NCI-H2227 (cell line): ENCODE results near the gene LY6G5C.

Source experiments
- DNase-seq: peaks from one replicate; lab custom pipeline; 2025; ENCODE audit not compliant: unreplicated experiment; lab: John Stamatoyannopoulos, UW

The LY6G5C gene

DNA sequence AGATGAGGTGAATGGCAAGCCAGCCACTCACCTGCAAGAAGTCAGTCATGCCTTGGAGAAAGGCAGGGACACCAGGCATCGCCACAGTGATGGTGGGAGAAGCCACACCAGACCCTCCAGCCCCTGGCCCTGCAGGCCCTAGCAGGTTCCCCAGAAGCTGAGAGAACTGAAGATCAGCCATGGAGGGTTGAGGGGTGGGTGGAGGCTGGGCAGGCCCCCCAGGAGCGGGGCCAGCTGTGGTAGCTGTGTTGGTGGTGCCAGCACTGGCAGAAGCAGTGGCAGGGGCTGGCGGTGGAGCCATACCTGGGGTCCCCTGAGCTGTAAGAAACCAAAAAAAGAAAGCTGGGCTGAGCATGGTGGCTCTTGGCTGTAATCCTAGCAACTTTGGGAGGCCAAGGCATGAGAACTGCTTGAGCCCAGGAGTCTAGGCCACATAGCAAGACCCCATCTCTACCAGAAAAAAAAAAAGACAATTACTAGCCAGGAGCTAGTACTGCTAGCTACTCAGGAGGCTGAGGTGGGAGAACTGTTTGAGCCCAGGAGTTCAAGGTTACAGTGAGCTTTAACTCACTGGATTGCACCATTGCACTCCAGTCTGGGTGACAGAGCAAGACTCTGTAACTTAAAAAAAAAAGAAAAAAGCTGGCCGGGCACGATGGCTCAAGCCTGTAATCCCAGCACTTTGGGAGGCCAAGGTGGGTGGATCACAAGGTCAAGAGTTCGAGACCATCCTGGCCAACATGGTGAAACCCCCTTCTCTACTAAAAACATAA is 37.9 kb downstream of the LY6G5C start:
- no peak for DNase-seq

- DNase-seq: no peak
Measured at GRCh38 chr6:31641370-31641769, 39.5 kb downstream of the LY6G5C start.

DNA sequence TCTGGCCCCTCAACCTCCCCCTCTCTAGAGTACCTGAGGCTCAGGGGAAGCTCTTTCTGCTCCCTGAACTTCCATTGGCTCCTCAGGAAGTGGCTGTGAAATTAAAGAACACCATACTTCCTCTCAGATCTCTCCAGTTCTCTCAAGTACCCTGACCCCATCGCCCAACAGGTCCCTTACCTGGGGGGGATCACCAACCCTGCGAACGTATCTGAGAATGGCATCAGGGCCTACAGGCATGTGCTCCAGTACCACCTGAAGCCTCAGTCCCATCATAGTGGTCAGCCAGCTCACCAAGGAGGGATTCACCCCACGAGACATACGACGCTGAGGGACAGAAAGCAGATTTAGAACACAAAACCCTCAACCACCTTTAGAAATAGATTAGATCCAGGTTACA is 40.3 kb downstream of the LY6G5C start:
- no peak for DNase-seq

- DNase-seq: no peak
Measured at GRCh38 chr6:31639449-31639861, 41.4 kb downstream of the LY6G5C start.

- no peak for DNase-seq
Measured at GRCh38 chr6:31639043-31639442, 41.8 kb downstream of the LY6G5C start.

- DNase-seq: no peak
Measured at GRCh38 chr6:31636698-31637596, 43.9 kb downstream of the LY6G5C start.

- no peak for DNase-seq
Measured at GRCh38 chr6:31634969-31635575, 45.8 kb downstream of the LY6G5C start.

- no peak for DNase-seq
Measured at GRCh38 chr6:31634131-31634530, 46.7 kb downstream of the LY6G5C start.

DNA sequence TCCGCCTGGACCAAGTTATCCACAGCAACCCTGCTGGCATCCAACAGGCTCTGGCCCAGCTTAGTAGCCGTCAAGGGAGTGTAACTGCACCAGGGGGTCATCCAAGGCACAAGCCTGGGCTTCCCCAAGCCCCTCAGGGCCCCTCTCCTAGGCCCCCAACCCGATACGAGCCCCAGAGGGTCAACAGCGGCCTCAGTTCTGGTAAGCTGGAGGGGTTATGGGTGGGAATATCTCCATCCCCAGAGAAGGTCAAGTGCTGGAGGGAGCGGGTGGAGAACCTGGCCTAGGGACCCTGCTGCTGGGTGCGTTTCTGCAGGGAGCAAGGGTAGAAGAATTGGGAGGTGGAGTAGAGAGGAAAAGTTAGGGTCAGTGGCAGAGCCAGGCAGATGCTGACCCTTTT is 47.4 kb downstream of the LY6G5C start:
- DNase-seq: no peak

DNA sequence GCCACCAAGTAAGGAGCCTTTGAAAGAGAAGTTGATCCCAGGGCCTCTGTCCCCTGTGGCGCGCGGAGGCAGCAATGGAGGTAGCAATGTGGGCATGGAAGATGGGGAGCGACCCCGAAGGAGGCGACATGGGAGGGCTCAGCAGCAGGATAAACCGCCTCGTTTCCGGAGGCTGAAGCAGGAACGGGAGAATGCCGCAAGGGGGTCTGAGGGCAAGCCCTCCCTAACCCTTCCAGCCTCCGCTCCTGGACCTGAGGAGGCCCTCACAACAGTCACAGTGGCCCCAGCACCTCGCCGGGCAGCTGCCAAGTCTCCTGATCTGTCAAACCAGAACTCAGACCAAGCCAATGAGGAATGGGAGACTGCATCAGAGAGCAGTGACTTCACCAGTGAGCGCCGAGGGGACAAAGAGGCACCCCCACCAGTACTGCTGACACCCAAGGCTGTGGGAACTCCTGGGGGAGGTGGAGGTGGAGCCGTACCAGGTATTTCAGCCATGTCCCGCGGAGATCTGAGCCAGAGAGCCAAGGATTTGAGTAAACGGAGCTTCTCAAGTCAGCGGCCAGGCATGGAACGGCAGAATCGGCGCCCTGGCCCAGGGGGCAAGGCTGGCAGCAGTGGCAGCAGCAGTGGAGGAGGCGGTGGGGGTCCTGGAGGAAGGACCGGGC is 48.5 kb downstream of the LY6G5C start:
- no peak for DNase-seq

- DNase-seq: no peak
Measured at GRCh38 chr6:31631681-31632278, 49.1 kb downstream of the LY6G5C start.

GRCh38 chr6:31631209-31631608 is 49.7 kb downstream of the LY6G5C start:
- DNase-seq: no peak

DNA sequence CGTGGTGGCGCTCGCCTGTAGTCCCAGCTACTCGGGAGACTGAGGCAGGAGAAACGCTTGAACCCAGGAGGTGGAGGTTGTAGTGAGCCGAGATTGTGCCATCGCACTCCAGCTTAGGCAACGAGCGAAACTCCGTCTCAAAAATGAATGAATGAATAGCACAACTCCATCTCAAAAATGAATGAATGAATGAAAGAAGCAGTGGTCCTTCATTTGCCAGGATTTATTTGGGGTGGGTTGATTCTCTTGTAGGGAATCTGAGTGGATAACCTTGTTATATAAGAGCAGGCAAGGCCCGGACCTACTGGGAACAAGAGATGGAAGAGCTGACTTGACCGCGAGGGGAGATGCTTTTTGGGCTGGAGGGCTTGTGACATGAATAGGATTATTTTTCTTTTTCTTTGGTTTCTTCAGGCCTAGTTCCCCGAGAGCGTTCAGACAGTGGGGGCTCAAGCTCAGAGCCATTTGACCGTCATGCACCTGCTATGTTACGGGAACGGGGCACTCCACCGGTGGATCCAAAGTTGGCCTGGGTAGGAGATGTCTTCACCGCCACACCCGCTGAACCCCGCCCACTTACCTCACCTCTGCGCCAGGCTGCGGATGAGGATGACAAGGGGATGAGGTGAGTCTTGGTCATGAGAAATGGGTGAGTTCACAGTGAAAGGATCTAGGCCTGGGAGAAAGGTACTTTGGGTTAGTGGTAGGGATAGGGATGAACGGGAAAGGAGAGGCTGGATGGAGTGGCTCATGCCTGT is 50.5 kb downstream of the LY6G5C start:
- no peak for DNase-seq

DNA sequence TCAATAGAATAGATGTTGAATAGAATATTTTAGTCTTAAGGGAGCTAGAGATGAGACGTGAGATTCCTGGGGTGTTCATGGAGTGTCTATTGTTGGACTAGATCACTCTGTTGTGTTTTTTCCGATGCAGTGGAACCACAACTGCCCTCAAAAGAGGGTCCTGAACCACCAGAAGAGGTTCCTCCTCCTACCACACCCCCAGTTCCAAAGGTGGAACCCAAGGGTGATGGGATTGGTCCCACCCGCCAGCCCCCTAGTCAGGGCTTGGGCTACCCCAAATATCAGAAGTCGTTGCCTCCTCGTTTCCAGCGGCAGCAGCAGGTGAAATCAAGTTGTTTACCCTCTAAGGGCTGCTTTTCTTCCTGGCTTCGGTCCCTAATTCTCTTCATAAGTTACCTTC is 51.9 kb downstream of the LY6G5C start:
- no peak for DNase-seq

DNA sequence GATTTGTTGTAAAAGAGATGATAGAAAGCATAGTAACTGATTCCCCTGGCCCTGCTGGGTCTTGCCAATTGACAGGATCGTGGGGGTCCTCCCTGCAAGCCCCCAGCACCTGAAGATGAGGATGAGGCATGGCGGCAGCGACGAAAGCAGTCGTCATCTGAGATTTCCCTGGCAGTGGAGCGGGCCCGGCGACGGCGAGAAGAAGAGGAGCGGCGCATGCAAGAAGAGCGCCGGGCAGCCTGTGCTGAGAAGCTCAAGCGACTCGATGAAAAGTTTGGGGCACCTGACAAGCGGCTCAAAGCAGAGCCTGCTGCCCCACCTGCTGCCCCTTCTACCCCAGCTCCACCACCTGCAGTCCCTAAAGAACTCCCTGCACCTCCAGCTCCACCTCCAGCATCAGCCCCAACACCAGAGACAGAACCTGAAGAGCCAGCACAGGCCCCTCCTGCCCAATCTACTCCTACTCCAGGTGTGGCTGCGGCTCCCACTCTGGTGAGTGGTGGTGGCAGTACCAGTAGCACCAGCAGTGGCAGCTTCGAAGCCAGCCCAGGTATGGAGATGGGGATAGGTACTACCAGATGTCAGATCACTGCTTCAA is 53.1 kb downstream of the LY6G5C start:
- no peak for DNase-seq

DNA sequence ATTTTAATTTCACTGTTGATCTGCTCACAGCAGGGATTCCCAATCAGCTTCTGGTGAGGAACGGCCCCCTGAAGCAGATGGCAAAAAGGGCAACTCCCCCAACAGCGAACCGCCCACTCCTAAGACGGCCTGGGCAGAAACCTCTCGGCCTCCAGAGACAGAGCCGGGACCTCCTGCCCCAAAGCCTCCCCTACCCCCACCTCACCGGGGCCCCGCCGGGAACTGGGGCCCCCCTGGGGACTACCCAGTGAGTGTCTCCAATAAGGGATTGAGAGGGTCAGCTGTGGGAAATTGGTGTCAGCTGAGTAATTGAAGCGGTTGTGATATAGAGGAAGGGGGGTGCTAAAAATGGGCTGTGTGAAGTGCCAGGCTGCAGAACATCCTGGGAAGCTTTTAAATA is 53.9 kb downstream of the LY6G5C start:
- DNase-seq: no peak
